ENCODE measurements around the gene LRRN2. TPM values are rescaled to one million over a fixed set of nuclear protein-coding genes. Genes with fewer than 3 reads are reported as not detected.
A peak's percentile ranks its signal among the peaks of the same experiment; 100 is the strongest.

The LRRN2 gene
- total RNA-seq, 2 experiments from 2014 or later = not detected

- ChIA-PET CTCF (interaction anchor here (1.2 kb wide), 1 partner anchor 15 kb away, joined by 3 read pairs; no protein-coding TSS in a partner anchor), POLR2A (no interaction called here)
- Mint-ChIP-seq H3K27ac (no peak overlapping the region), H3K4me1 (peaks cover 29% of the 10 kb centered on the region), H3K36me3 (ENCODE audit: low read depth) (no peaks in the 10 kb centered on the region), H3K4me3 (no peak overlapping the region), H3K9me3 (no peaks in the 10 kb centered on the region), H3K27me3 (peaks cover 30% of the 10 kb centered on the region)
- DNase-seq = no peak
Observed at GRCh38 chr1:204709960-204710912, 24.7 kb upstream of the LRRN2 start.

- peaks cover 30% of the 10 kb centered on the region for H3K27me3 Mint-ChIP-seq
- H3K4me3 Mint-ChIP-seq = no peak overlapping the region
- H3K9me3 Mint-ChIP-seq = no peaks in the 10 kb centered on the region
- H3K4me1 Mint-ChIP-seq = peaks cover 29% of the 10 kb centered on the region
- H3K36me3 Mint-ChIP-seq (ENCODE audit: low read depth) = no peaks in the 10 kb centered on the region
- no peak overlapping the region for H3K27ac Mint-ChIP-seq
- CTCF ChIA-PET = no interaction called here
- POLR2A ChIA-PET = no interaction called here
- DNase-seq = no peak
Observed at GRCh38 chr1:204709021-204709420, 23.5 kb upstream of the LRRN2 start.

- no peak for DNase-seq
- no peak overlapping the region for H3K4me3 Mint-ChIP-seq
- no peaks in the 10 kb centered on the region for H3K9me3 Mint-ChIP-seq
- H3K36me3 Mint-ChIP-seq (ENCODE audit: low read depth) = no peaks in the 10 kb centered on the region
- peaks cover 14% of the 10 kb centered on the region for H3K27me3 Mint-ChIP-seq
- CTCF ChIA-PET = interaction anchor here (1.0 to 1.3 kb wide), 2 partner anchors 11 to 100 kb away, joined by 3 to 4 read pairs; no protein-coding TSS in a partner anchor
- H3K4me1 Mint-ChIP-seq = peaks cover 24% of the 10 kb centered on the region
- H3K27ac Mint-ChIP-seq = no peak overlapping the region
- POLR2A ChIA-PET = no interaction called here
Observed at GRCh38 chr1:204706838-204707509, 21.4 kb upstream of the LRRN2 start.

GRCh38 chr1:204705888-204706837 is 20.6 kb upstream of the LRRN2 start:
- POLR2A ChIA-PET = no interaction called here
- Mint-ChIP-seq H3K36me3 (ENCODE audit: low read depth) (no peaks in the 10 kb centered on the region), H3K4me1 (peaks cover 24% of the 10 kb centered on the region), H3K27ac (peak overlapping the region; percentile 33), H3K9me3 (no peaks in the 10 kb centered on the region), H3K4me3 (no peak overlapping the region), H3K27me3 (peaks cover 7% of the 10 kb centered on the region)
- CTCF ChIA-PET = interaction anchor here (0.9 to 1.1 kb wide), 3 partner anchors 18 to 101 kb away, joined by 3 to 4 read pairs (median 3); no protein-coding TSS in a partner anchor
- DNase-seq = no peak

GRCh38 chr1:204705493-204705811 is 19.9 kb upstream of the LRRN2 start:
- Mint-ChIP-seq H3K27me3 (peaks cover 3% of the 10 kb centered on the region), H3K4me1 (peaks cover 24% of the 10 kb centered on the region), H3K36me3 (ENCODE audit: low read depth) (no peaks in the 10 kb centered on the region), H3K9me3 (no peaks in the 10 kb centered on the region), H3K4me3 (no peak overlapping the region), H3K27ac (no peak overlapping the region)
- ChIA-PET POLR2A (no interaction called here), CTCF (interaction anchor here (0.9 to 1.1 kb wide), 2 partner anchors 17 to 29 kb away, joined by 3 to 4 read pairs; no protein-coding TSS in a partner anchor)
- DNase-seq = no peak

GRCh38 chr1:204704794-204705492 is 19.4 kb upstream of the LRRN2 start:
- ChIA-PET CTCF (interaction anchor here (1.1 kb wide), 1 partner anchor 17 kb away, joined by 4 read pairs; no protein-coding TSS in a partner anchor), POLR2A (no interaction called here)
- Mint-ChIP-seq H3K4me3 (no peak overlapping the region), H3K4me1 (peaks cover 24% of the 10 kb centered on the region), H3K27me3 (peaks cover 3% of the 10 kb centered on the region), H3K9me3 (no peaks in the 10 kb centered on the region), H3K36me3 (ENCODE audit: low read depth) (no peaks in the 10 kb centered on the region), H3K27ac (no peak overlapping the region)
- no peak for DNase-seq

- no peaks in the 10 kb centered on the region for H3K9me3 Mint-ChIP-seq
- ChIA-PET CTCF (no interaction called here), POLR2A (interaction anchor here (0.6 kb wide), 1 partner anchor 60 kb away, joined by 3 read pairs; no protein-coding TSS in a partner anchor)
- no peak overlapping the region for H3K27ac Mint-ChIP-seq
- peaks cover 24% of the 10 kb centered on the region for H3K4me1 Mint-ChIP-seq
- no peaks in the 10 kb centered on the region for H3K36me3 Mint-ChIP-seq (ENCODE audit: low read depth)
- H3K27me3 Mint-ChIP-seq = peaks cover 3% of the 10 kb centered on the region
- no peak overlapping the region for H3K4me3 Mint-ChIP-seq
- DNase-seq = no peak
Observed at GRCh38 chr1:204703826-204704612, 18.5 kb upstream of the LRRN2 start.

GRCh38 chr1:204703268-204703664 is 17.7 kb upstream of the LRRN2 start:
- Mint-ChIP-seq H3K9me3 (no peaks in the 10 kb centered on the region), H3K4me1 (peaks cover 25% of the 10 kb centered on the region), H3K27me3 (peaks cover 3% of the 10 kb centered on the region), H3K27ac (no peak overlapping the region), H3K36me3 (ENCODE audit: low read depth) (no peaks in the 10 kb centered on the region), H3K4me3 (no peak overlapping the region)
- no peak for DNase-seq
- POLR2A ChIA-PET = interaction anchor here (0.6 kb wide), 1 partner anchor 61 kb away, joined by 3 read pairs; no protein-coding TSS in a partner anchor
- CTCF ChIA-PET = interaction anchor here (0.5 kb wide), 1 partner anchor 1852 kb away, joined by 3 read pairs; no protein-coding TSS in a partner anchor

GRCh38 chr1:204702552-204703267 is 17.2 kb upstream of the LRRN2 start:
- H3K4me1 Mint-ChIP-seq = peaks cover 21% of the 10 kb centered on the region
- peaks cover 3% of the 10 kb centered on the region for H3K27me3 Mint-ChIP-seq
- ChIA-PET CTCF (interaction anchor here (0.5 kb wide), 1 partner anchor 1852 kb away, joined by 3 read pairs; no protein-coding TSS in a partner anchor), POLR2A (no interaction called here)
- no peak overlapping the region for H3K27ac Mint-ChIP-seq
- DNase-seq = no peak
- no peak overlapping the region for H3K4me3 Mint-ChIP-seq
- H3K9me3 Mint-ChIP-seq = no peaks in the 10 kb centered on the region
- H3K36me3 Mint-ChIP-seq (ENCODE audit: low read depth) = no peaks in the 10 kb centered on the region

GRCh38 chr1:204701229-204701628 is 15.7 kb upstream of the LRRN2 start:
- H3K36me3 Mint-ChIP-seq (ENCODE audit: low read depth) = no peaks in the 10 kb centered on the region
- H3K27ac Mint-ChIP-seq = no peak overlapping the region
- no peak overlapping the region for H3K4me3 Mint-ChIP-seq
- POLR2A ChIA-PET = no interaction called here
- peaks cover 6% of the 10 kb centered on the region for H3K4me1 Mint-ChIP-seq
- CTCF ChIA-PET = interaction anchor here (1.0 kb wide), 1 partner anchor 22 kb away, joined by 3 read pairs; no protein-coding TSS in a partner anchor
- H3K9me3 Mint-ChIP-seq = no peaks in the 10 kb centered on the region
- peaks cover 3% of the 10 kb centered on the region for H3K27me3 Mint-ChIP-seq
- no peak for DNase-seq

GRCh38 chr1:204697893-204698292 is 12.4 kb upstream of the LRRN2 start:
- Mint-ChIP-seq H3K4me1 (peaks cover 1% of the 10 kb centered on the region), H3K4me3 (no peak overlapping the region), H3K27ac (no peak overlapping the region), H3K9me3 (no peaks in the 10 kb centered on the region), H3K27me3 (peaks cover 3% of the 10 kb centered on the region), H3K36me3 (ENCODE audit: low read depth) (no peaks in the 10 kb centered on the region)
- ChIA-PET CTCF (no interaction called here), POLR2A (no interaction called here)
- no peak for DNase-seq

Data from activated CD4-positive, alpha-beta T cell treated with anti-CD3 and anti-CD28 coated beads, Interleukin-2, amount 10 ng/mL, durations not matched to agents 7 days and 5 days (primary cell).